Left lung (tissue), 10 donors: ENCODE results near the gene RUFY4. TPM values are rescaled to one million over a fixed set of nuclear protein-coding genes. Genes with fewer than 3 reads are reported as not detected.

Experiments
- ATAC-seq: fragments of 200-7000 bp; cut with Tn5 transposase; one replicate; pipeline ENCODE4 v1.9.1; 2020; ENCODE audit warnings: moderate library complexity
- DNase-seq, 4 donors: peaks; one replicate each; pipeline ENCODE4 v3.0.0-alpha.2; 2013 to 2020
- H3K27ac ChIP-seq, 2 donors: fragments of 200-600 bp; sonication (generic) in 1 of 2; one replicate each; pipeline versions ENCODE4 v1.5.0 to v1.8.0; 2020 to 2021
- H3K27me3 ChIP-seq, 2 donors: fragments of 200-600 bp; sonication (generic) in 1 of 2; one replicate each; pipeline versions ENCODE4 v1.5.0 to v1.8.0; 2020 to 2021
- H3K36me3 ChIP-seq, 2 donors: fragments of 200-600 bp; sonication (generic) in 1 of 2; one replicate each; pipeline versions ENCODE4 v1.5.0 to v1.8.0; 2020 to 2021
- H3K4me1 ChIP-seq, 2 donors: fragments of 200-600 bp; one replicate each; pipeline ENCODE4 v1.8.0; 2021
- H3K4me3 ChIP-seq, 2 donors: fragments of 200-600 bp; sonication (generic) in 1 of 2; one replicate each; pipeline versions ENCODE4 v1.5.0 to v1.8.0; 2020 to 2021; ENCODE audit warnings: mild to moderate bottlenecking in 1 of 2
- H3K9me3 ChIP-seq, 2 donors: fragments of 200-600 bp; sonication (generic) in 1 of 2; one replicate each; pipeline versions ENCODE4 v1.5.0 to v1.8.0; 2020 to 2021
- CTCF ChIP-seq, 2 donors: fragments of 200-600 bp; sonication (generic) in 1 of 2; IDR thresholded peaks; one replicate each; pipeline versions ENCODE4 v1.5.0 to v1.8.0; 2021; ENCODE audit warnings: antibody characterized with exemption in 2 of 2
- intact Hi-C, 2 donors: fragments of 100-400 bp; cut with DNase I; formaldehyde crosslinking; loops; one replicate each; pipeline versions ENCODE4 v1.11.2 to v1.14.2; 2022
- polyA plus RNA-seq, 6 donors: library from polyadenylated mRNA; unstranded; fragments of 120-200 nt; gene quantifications; one replicate each; pipeline ENCODE4 v1.2.1, GENCODE V29; 2013; ENCODE audit not compliant: insufficient read length in 6 of 6
- total RNA-seq, 2 donors: library from RNA; stranded (reverse); fragmentation: NEBNext Ultra II Directional; extraction: Animal tissue kit (Norgen Biotek cat#: 25700); gene quantifications; one replicate each; pipeline ENCODE4 v1.2.1, GENCODE V29; 2021
- donor health status: DM: no; HTN: yes; CAD: no.
- donor health status: DM: no; HTN: no; CAD: no.

The RUFY4 gene
- total and polyA plus RNA-seq, 8 donors: 0.41 to 0.74 (median 0.51) TPM; not detected in 1

- no peaks in the 10 kb centered on the region for H3K9me3 ChIP-seq
- H3K4me1 ChIP-seq: peaks cover 0 to 18% of the 10 kb centered on the region in 2 donors
- H3K4me3 ChIP-seq: no peak overlapping the region
- no peak for DNase-seq
- no peak for ATAC-seq
- intact Hi-C loops: loop anchor here in 1 of 2 donors (10.0 kb wide), 1 partner anchor 285 kb away; no protein-coding TSS in a partner anchor
- H3K36me3 ChIP-seq: no peaks in the 10 kb centered on the region
- no peak for TF ChIP-seq CTCF (IDR thresholded peaks at IDR 0.05)
- H3K27ac ChIP-seq: no peak overlapping the region
- peaks cover 0 to 17% of the 10 kb centered on the region in 2 donors for H3K27me3 ChIP-seq
Measured at GRCh38 chr2:218069606-218070300, 700 bp downstream of the RUFY4 start.

- DNase-seq (no peak), ATAC-seq (no peak)
- H3K27ac ChIP-seq: no peak overlapping the region
- no peaks in the 10 kb centered on the region for H3K36me3 ChIP-seq
- H3K9me3 ChIP-seq: no peaks in the 10 kb centered on the region
- no peak for TF ChIP-seq CTCF (IDR thresholded peaks at IDR 0.05)
- H3K27me3 ChIP-seq: peaks cover 0 to 17% of the 10 kb centered on the region in 2 donors
- intact Hi-C loops: no loop called here
- H3K4me1 ChIP-seq: peaks cover 0 to 18% of the 10 kb centered on the region in 2 donors
- no peak overlapping the region for H3K4me3 ChIP-seq
Measured at GRCh38 chr2:218070587-218070986, 1.5 kb downstream of the RUFY4 start.

- DNase-seq: no peak
- no peak for TF ChIP-seq CTCF (IDR thresholded peaks at IDR 0.05)
Measured at GRCh38 chr2:218071218-218071937, 2.3 kb downstream of the RUFY4 start.

GRCh38 chr2:218072002-218072401, 2.9 kb downstream of the RUFY4 start:
- H3K4me3 ChIP-seq: no peak overlapping the region
- peaks cover 0 to 17% of the 10 kb centered on the region in 2 donors for H3K27me3 ChIP-seq
- no peak overlapping the region for H3K27ac ChIP-seq
- H3K4me1 ChIP-seq: peaks cover 0 to 14% of the 10 kb centered on the region in 2 donors
- TF ChIP-seq CTCF (IDR thresholded peaks at IDR 0.05): no peak
- no peaks in the 10 kb centered on the region for H3K36me3 ChIP-seq
- DNase-seq (no peak), ATAC-seq (no peak)
- intact Hi-C loops: no loop called here
- H3K9me3 ChIP-seq: no peaks in the 10 kb centered on the region

More at GRCh38 chr2:218071218-218071937, 2.3 kb downstream of the RUFY4 start:
- Histone ChIP-seq H3K4me1 (peaks cover 0 to 18% of the 10 kb centered on the region in 2 donors), H3K9me3 (no peaks in the 10 kb centered on the region), H3K36me3 (no peaks in the 10 kb centered on the region), H3K27me3 (peaks cover 0 to 17% of the 10 kb centered on the region in 2 donors), H3K4me3 (no peak overlapping the region), H3K27ac (no peak overlapping the region)
- ATAC-seq: no peak
- intact Hi-C loops: no loop called here

GRCh38 chr2:218072478-218073024, 3.5 kb downstream of the RUFY4 start:
- no peak for TF ChIP-seq CTCF (IDR thresholded peaks at IDR 0.05)
- H3K9me3 ChIP-seq: no peaks in the 10 kb centered on the region
- ATAC-seq (no peak), DNase-seq (no peak)
- peaks cover 0 to 12% of the 10 kb centered on the region in 2 donors for H3K27me3 ChIP-seq
- no peaks in the 10 kb centered on the region for H3K36me3 ChIP-seq
- no peak overlapping the region for H3K27ac ChIP-seq
- H3K4me1 ChIP-seq: peaks cover 0 to 8% of the 10 kb centered on the region in 2 donors
- intact Hi-C loops: no loop called here
- H3K4me3 ChIP-seq: no peak overlapping the region
